HCT116 (cell line): ENCODE data around the gene HIPK2. TPM values are rescaled to one million over a fixed set of nuclear protein-coding genes. Genes with fewer than 3 reads are reported as not detected.

Experiments
- ATAC-seq: fragments of 200-7000 bp; cut with Tn5 transposase; 2 replicates; pipeline ENCODE4 v1.9.1; 2020; ENCODE audit warnings: mild to moderate bottlenecking, moderate library complexity
- BruUV-seq: library from RNA; stranded (reverse); fragments of 400-500 nt; replicated peaks from 2 replicates; lab custom pipeline; 2021; lab: Mats Ljungman, UMichigan
- CTCF ChIA-PET: fragments of 300-600 bp; sonication (Branson Sonifier 250); formaldehyde crosslinking; loops from one replicate; lab custom pipeline; 2021; ENCODE audit warnings: antibody characterized with exemption; lab: Charles Lee
- POLR2A ChIA-PET: fragments of 300-600, 350-600 bp; sonication (Branson Sonifier 250); formaldehyde crosslinking; loops from one replicate; lab custom pipeline; 2021; ENCODE audit warnings: antibody characterized with exemption; lab: Charles Lee
- RAD21 ChIA-PET, 2 experiments: fragments of 300-600 bp; sonication (Branson Sonifier 250); formaldehyde crosslinking; loops; one replicate each; lab custom pipeline; 2023; ENCODE audit warnings: low total read pairs in 2 of 2; ENCODE audit not compliant: uncharacterized antibody in 2 of 2, unreplicated experiment in 2 of 2, low non-redundant PET in 1 of 2; lab: Charles Lee
- DNase-seq: peaks from one replicate; pipeline ENCODE4 v3.0.0-alpha.2; 2010; ENCODE audit warnings: low read depth, low spot score
- H2AFZ ChIP-seq: fragments of 200-600 bp; shearing (Covaris generic), sonication (generic); 2 replicates; pipeline ENCODE4 v1.6.1; 2017; ENCODE audit warnings: low read depth, mixed run types, mixed read lengths, antibody characterized with exemption, low read length; ENCODE audit not compliant: poor library complexity, severe bottlenecking
- H3K27ac ChIP-seq: 2 replicates; pipeline ENCODE4 v1.5.1; 2012; ENCODE audit warnings: low read depth, low read length
- H3K27me3 ChIP-seq: fragments of 200-600 bp; sonication (generic); 2 replicates; pipeline ENCODE4 v1.6.1; 2016; ENCODE audit warnings: mixed run types, low read length, mixed read lengths; ENCODE audit not compliant: insufficient read depth
- H3K36me3 ChIP-seq, 2 experiments: fragments of 200-500 bp in 1 of 2; fragments of 200-600 bp in 1 of 2; sonication (Bioruptor generic) in 1 of 2; sonication (generic) in 1 of 2; 2 replicates each; pipeline versions ENCODE4 v1.5.1 to v1.6.1; 2014 to 2016; ENCODE audit warnings: low read length in 2 of 2, inconsistent platforms in 1 of 2, mixed read lengths in 1 of 2, mixed run types in 1 of 2; ENCODE audit not compliant: insufficient read depth in 2 of 2, control insufficient read depth in 1 of 2
- H3K4me1 ChIP-seq, 2 experiments: fragments of 200-600 bp in 1 of 2; sonication (generic) in 1 of 2; 2 replicates each; pipeline versions ENCODE4 v1.5.1 to v1.6.1; 2012 to 2017; ENCODE audit warnings: low read length in 2 of 2, inconsistent platforms in 1 of 2, mild to moderate bottlenecking in 1 of 2, mixed read lengths in 1 of 2, mixed run types in 1 of 2, moderate library complexity in 1 of 2; ENCODE audit not compliant: insufficient read depth in 2 of 2, control insufficient read depth in 1 of 2
- H3K4me2 ChIP-seq: fragments of 200-600 bp; sonication (generic); 2 replicates; pipeline ENCODE4 v1.6.1; 2017; ENCODE audit warnings: mixed run types, low read length, mixed read lengths
- H3K4me3 ChIP-seq, 2 experiments: fragments of 200-600 bp in 1 of 2; sonication (generic) in 1 of 2; replicated peaks in 1 of 2; 2 replicates each; pipeline ENCODE4 v1.5.1; 2011 to 2016; ENCODE audit warnings: low read length in 2 of 2, control low read depth in 1 of 2, low read depth in 1 of 2, mild to moderate bottlenecking in 1 of 2, mixed read lengths in 1 of 2, mixed run types in 1 of 2
- H3K79me2 ChIP-seq: fragments of 200-600 bp; sonication (generic); 2 replicates; pipeline ENCODE4 v1.6.1; 2017; ENCODE audit warnings: mild to moderate bottlenecking, mixed run types, low read length, moderate library complexity, mixed read lengths; ENCODE audit not compliant: insufficient read depth
- H3K9ac ChIP-seq: fragments of 200-600 bp; sonication (generic); 2 replicates; pipeline ENCODE4 v1.6.1; 2016; ENCODE audit warnings: low read length, mixed read lengths
- H3K9me2 ChIP-seq: fragments of 200-600 bp; sonication (generic), shearing (Covaris generic); 2 replicates; pipeline ENCODE4 v1.6.1; 2017; ENCODE audit warnings: mixed run types, mild to moderate bottlenecking, moderate library complexity; ENCODE audit not compliant: insufficient read depth
- H3K9me3 ChIP-seq, 2 experiments: fragments of 200-500 bp in 1 of 2; fragments of 200-600 bp in 1 of 2; sonication (Bioruptor generic) in 1 of 2; sonication (generic) in 1 of 2; 2 replicates each; pipeline ENCODE4 v1.6.1; 2014 to 2017; ENCODE audit warnings: low read length in 2 of 2, mixed read lengths in 2 of 2, inconsistent platforms in 1 of 2, low read depth in 1 of 2, mild to moderate bottlenecking in 1 of 2, mixed run types in 1 of 2, moderate library complexity in 1 of 2; ENCODE audit not compliant: control insufficient read depth in 1 of 2, insufficient read depth in 1 of 2
- H4K20me1 ChIP-seq: fragments of 200-600 bp; sonication (generic), shearing (Covaris generic); 2 replicates; pipeline ENCODE4 v1.6.1; 2017; ENCODE audit warnings: mixed run types, mild to moderate bottlenecking, moderate library complexity; ENCODE audit not compliant: insufficient read depth
- CTCF ChIP-seq, 3 experiments: fragments of 200-600 bp in 1 of 3; sonication (generic) in 1 of 3; IDR thresholded peaks in 2 of 3; conservative IDR thresholded peaks in 1 of 3; 2 replicates each; pipeline ENCODE4 v1.5.1; 2012 to 2017; ENCODE audit warnings: low read depth in 2 of 3, low read length in 2 of 3, antibody characterized with exemption in 1 of 3, borderline replicate concordance in 1 of 3, control low read depth in 1 of 3, mild to moderate bottlenecking in 1 of 3, mixed read lengths in 1 of 3, mixed run types in 1 of 3, moderate library complexity in 1 of 3; ENCODE audit not compliant: insufficient read depth in 1 of 3
- EGR1 ChIP-seq: IDR thresholded peaks from 2 replicates; pipeline ENCODE4 v1.6.1; 2012; ENCODE audit warnings: low read depth
- ELF1 ChIP-seq: IDR thresholded peaks from 2 replicates; pipeline ENCODE4 v1.6.1; 2012; ENCODE audit warnings: low read depth, borderline replicate concordance
- EZH2 ChIP-seq: fragments of 200-600 bp; sonication (generic); IDR thresholded peaks from 2 replicates; pipeline ENCODE4 v1.6.1; 2017; ENCODE audit warnings: antibody characterized with exemption, mixed run types
- POLR2A ChIP-seq: IDR thresholded peaks from 2 replicates; pipeline ENCODE4 v1.7.0; 2011; ENCODE audit warnings: borderline replicate concordance; ENCODE audit not compliant: insufficient read depth, insufficient read length; ENCODE audit errors: extremely low read depth
- POLR2AphosphoS5 ChIP-seq: IDR thresholded peaks from 2 replicates; pipeline ENCODE4 v1.6.1; 2011; ENCODE audit warnings: mild to moderate bottlenecking, low read depth, low read length, moderate library complexity
- RAD21 ChIP-seq: IDR thresholded peaks from 2 replicates; pipeline ENCODE4 v1.6.1; 2012; ENCODE audit warnings: low read depth, mild to moderate bottlenecking
- SIN3A ChIP-seq: IDR thresholded peaks from 2 replicates; pipeline ENCODE4 v1.6.1; 2012; ENCODE audit warnings: low read depth
- ZFX ChIP-seq: fragments of 450-650 bp; IDR thresholded peaks from 2 replicates; pipeline ENCODE4 v1.6.1; 2017
- intact Hi-C: fragments of 100-400 bp; cut with micrococcal nuclease; formaldehyde crosslinking; loops from 2 replicates; pipeline ENCODE4 v1.10.0; 2022
- total RNA-seq: library from RNA; stranded (reverse); gene quantifications from one replicate; pipeline ENCODE4 v1.2.1, GENCODE V29; 2021; ENCODE audit not compliant: unreplicated experiment
- TF ChIP-seq, protein P1 (sequence below): IDR thresholded peaks from 2 replicates; pipeline ENCODE4 v1.6.1; 2012; ENCODE audit warnings: low read depth

The HIPK2 gene
- total RNA-seq, 1 experiment from 2014 or later, result 49.5 TPM

GRCh38 chr7:139566075-139566474 is 211.7 kb downstream of the HIPK2 start:
- intact Hi-C loops, result no loop called here
- no peaks in the 10 kb centered on the region for H3K9me2 ChIP-seq
- H3K9me3 ChIP-seq, result no peaks in the 10 kb centered on the region
- no peak overlapping the region for H3K27ac ChIP-seq
- no peaks in the 10 kb centered on the region for H3K36me3 ChIP-seq
- H4K20me1 ChIP-seq, result no peaks in the 10 kb centered on the region
- no peak overlapping the region for H2AFZ ChIP-seq
- no peak overlapping the region for H3K4me3 ChIP-seq
- no peaks in the 10 kb centered on the region for H3K79me2 ChIP-seq
- BruUV-seq, result no TSS peak
- no peak overlapping the region for H3K9ac ChIP-seq
- no peaks in the 10 kb centered on the region for H3K4me1 ChIP-seq
- POLR2A ChIA-PET, result no interaction called here
- RAD21 ChIA-PET, result no interaction called here
- TF ChIP-seq POLR2A, result no peak
- TF ChIP-seq, protein P1, sequence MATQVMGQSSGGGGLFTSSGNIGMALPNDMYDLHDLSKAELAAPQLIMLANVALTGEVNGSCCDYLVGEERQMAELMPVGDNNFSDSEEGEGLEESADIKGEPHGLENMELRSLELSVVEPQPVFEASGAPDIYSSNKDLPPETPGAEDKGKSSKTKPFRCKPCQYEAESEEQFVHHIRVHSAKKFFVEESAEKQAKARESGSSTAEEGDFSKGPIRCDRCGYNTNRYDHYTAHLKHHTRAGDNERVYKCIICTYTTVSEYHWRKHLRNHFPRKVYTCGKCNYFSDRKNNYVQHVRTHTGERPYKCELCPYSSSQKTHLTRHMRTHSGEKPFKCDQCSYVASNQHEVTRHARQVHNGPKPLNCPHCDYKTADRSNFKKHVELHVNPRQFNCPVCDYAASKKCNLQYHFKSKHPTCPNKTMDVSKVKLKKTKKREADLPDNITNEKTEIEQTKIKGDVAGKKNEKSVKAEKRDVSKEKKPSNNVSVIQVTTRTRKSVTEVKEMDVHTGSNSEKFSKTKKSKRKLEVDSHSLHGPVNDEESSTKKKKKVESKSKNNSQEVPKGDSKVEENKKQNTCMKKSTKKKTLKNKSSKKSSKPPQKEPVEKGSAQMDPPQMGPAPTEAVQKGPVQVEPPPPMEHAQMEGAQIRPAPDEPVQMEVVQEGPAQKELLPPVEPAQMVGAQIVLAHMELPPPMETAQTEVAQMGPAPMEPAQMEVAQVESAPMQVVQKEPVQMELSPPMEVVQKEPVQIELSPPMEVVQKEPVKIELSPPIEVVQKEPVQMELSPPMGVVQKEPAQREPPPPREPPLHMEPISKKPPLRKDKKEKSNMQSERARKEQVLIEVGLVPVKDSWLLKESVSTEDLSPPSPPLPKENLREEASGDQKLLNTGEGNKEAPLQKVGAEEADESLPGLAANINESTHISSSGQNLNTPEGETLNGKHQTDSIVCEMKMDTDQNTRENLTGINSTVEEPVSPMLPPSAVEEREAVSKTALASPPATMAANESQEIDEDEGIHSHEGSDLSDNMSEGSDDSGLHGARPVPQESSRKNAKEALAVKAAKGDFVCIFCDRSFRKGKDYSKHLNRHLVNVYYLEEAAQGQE, result no peak
- no peak for TF ChIP-seq POLR2AphosphoS5
- no peak for TF ChIP-seq RAD21
- TF ChIP-seq SIN3A, result no peak
- no peak overlapping the region for H3K4me2 ChIP-seq
- no peaks in the 10 kb centered on the region for H3K27me3 ChIP-seq
- DNase-seq, result no peak
- ATAC-seq, result no peak
- CTCF ChIA-PET, result no interaction called here

GRCh38 chr7:139563856-139564255 is 213.9 kb downstream of the HIPK2 start:
- Histone ChIP-seq H3K9me2 (no peaks in the 10 kb centered on the region), H3K36me3 (no peaks in the 10 kb centered on the region), H3K79me2 (no peaks in the 10 kb centered on the region), H2AFZ (no peak overlapping the region), H3K4me1 (no peaks in the 10 kb centered on the region), H3K27ac (no peak overlapping the region), H4K20me1 (no peaks in the 10 kb centered on the region), H3K9me3 (no peaks in the 10 kb centered on the region), H3K4me3 (no peak overlapping the region), H3K27me3 (no peaks in the 10 kb centered on the region), H3K4me2 (no peak overlapping the region), H3K9ac (no peak overlapping the region)
- ChIA-PET CTCF (no interaction called here), POLR2A (no interaction called here), RAD21 (no interaction called here)
- no peak for TF ChIP-seq ZFX
- TF ChIP-seq ELF1, result no peak
- no peak for TF ChIP-seq POLR2AphosphoS5
- no peak for TF ChIP-seq CTCF (IDR thresholded peaks at IDR 0.05 in 2 of 3, conservative IDR thresholded peaks at IDR 0.05 in 1 of 3; ENCODE audit: borderline replicate concordance in 1 of 3, insufficient read depth in 1 of 3, low read depth in 2 of 3, low read length in 2 of 3)
- TF ChIP-seq EGR1, result no peak
- no peak for TF ChIP-seq EZH2
- no peak for TF ChIP-seq SIN3A
- ATAC-seq, result no peak
- intact Hi-C loops, result no loop called here
- no peak for DNase-seq
- no TSS peak for BruUV-seq
